Colonic mucosa (tissue), 4 donors: ENCODE results near the gene FTO. TPM values are rescaled to one million over a fixed set of nuclear protein-coding genes. Genes with fewer than 3 reads are reported as not detected.

Source experiments
- DNase-seq: peaks from one replicate; pipeline ENCODE4 v3.0.0-alpha.2; 2020
- H3K27ac ChIP-seq: fragments of 200-600 bp; one replicate; pipeline ENCODE4 v1.8.0; 2021
- H3K27me3 ChIP-seq: fragments of 200-600 bp; one replicate; pipeline ENCODE4 v1.8.0; 2021
- H3K36me3 ChIP-seq: fragments of 200-600 bp; one replicate; pipeline ENCODE4 v1.8.0; 2021
- H3K4me1 ChIP-seq: fragments of 200-600 bp; one replicate; pipeline ENCODE4 v1.8.0; 2021; ENCODE audit warnings: mild to moderate bottlenecking
- H3K4me3 ChIP-seq: fragments of 200-600 bp; one replicate; pipeline ENCODE4 v1.8.0; 2021
- H3K9ac ChIP-seq, 2 donors: one replicate each; pipeline ENCODE4 v1.7.0; 2013; ENCODE audit warnings: control low read depth in 2 of 2, low read depth in 2 of 2, low read length in 2 of 2
- H3K9me3 ChIP-seq: fragments of 200-600 bp; one replicate; pipeline ENCODE4 v1.8.0; 2021
- CTCF ChIP-seq: fragments of 200-600 bp; IDR thresholded peaks from one replicate; pipeline ENCODE4 v1.8.0; 2022; ENCODE audit warnings: antibody characterized with exemption, mild to moderate bottlenecking
- intact Hi-C: fragments of 100-400 bp; cut with DNase I; formaldehyde crosslinking; loops from one replicate; pipeline ENCODE4 v1.14.1; 2022
- total RNA-seq, 2 donors: library from RNA; stranded (reverse); fragmentation: NEBNext Ultra II Directional in 1 of 2; extraction: Animal tissue kit (Norgen Biotek cat#: 25700) in 1 of 2; gene quantifications; one replicate each; pipeline ENCODE4 v1.2.1, GENCODE V29; 2021
- donor health status: healthy.
- donor health status: DM: no; HTN: no; CAD: no.
- donor health status: DM: no; HTN: no; CAD: no.

The FTO gene
- total RNA-seq, 2 donors from 2014 or later = 38.3 to 39.2 TPM

- no peak for TF ChIP-seq CTCF
- Histone ChIP-seq H3K27me3 (no peaks in the 10 kb centered on the region), H3K36me3 (no peaks in the 10 kb centered on the region), H3K9ac (no peak overlapping the region), H3K9me3 (no peaks in the 10 kb centered on the region), H3K4me3 (no peak overlapping the region), H3K4me1 (no peaks in the 10 kb centered on the region), H3K27ac (no peak overlapping the region)
- intact Hi-C loops = no loop called here
- DNase-seq = no peak
These were observed 35.1 kb upstream of the FTO start for GRCh38 chr16:53668869-53669268.

GRCh38 chr16:53672461-53672860, 31.5 kb upstream of the FTO start:
- TF ChIP-seq CTCF = no peak
- no peak overlapping the region for H3K27ac ChIP-seq

GRCh38 chr16:53673189-53673588, 30.8 kb upstream of the FTO start:
- no peak for DNase-seq
- no peaks in the 10 kb centered on the region for H3K36me3 ChIP-seq
- intact Hi-C loops = no loop called here
- no peak for TF ChIP-seq CTCF
- no peaks in the 10 kb centered on the region for H3K27me3 ChIP-seq
- no peaks in the 10 kb centered on the region for H3K9me3 ChIP-seq
- no peak overlapping the region for H3K4me3 ChIP-seq
- H3K4me1 ChIP-seq = no peaks in the 10 kb centered on the region
- H3K27ac ChIP-seq = no peak overlapping the region
- H3K9ac ChIP-seq = no peak overlapping the region

More at GRCh38 chr16:53672461-53672860, 31.5 kb upstream of the FTO start:
- intact Hi-C loops = no loop called here
- no peaks in the 10 kb centered on the region for H3K36me3 ChIP-seq
- H3K4me1 ChIP-seq = no peaks in the 10 kb centered on the region
- H3K4me3 ChIP-seq = no peak overlapping the region
- H3K27me3 ChIP-seq = no peaks in the 10 kb centered on the region
- DNase-seq = no peak
- H3K9ac ChIP-seq = no peak overlapping the region
- no peaks in the 10 kb centered on the region for H3K9me3 ChIP-seq

- Histone ChIP-seq H3K4me3 (no peak overlapping the region), H3K9me3 (no peaks in the 10 kb centered on the region), H3K4me1 (no peaks in the 10 kb centered on the region), H3K9ac (no peak overlapping the region), H3K27ac (no peak overlapping the region), H3K27me3 (no peaks in the 10 kb centered on the region), H3K36me3 (no peaks in the 10 kb centered on the region)
- intact Hi-C loops = no loop called here
- DNase-seq = no peak
- TF ChIP-seq CTCF = no peak
These were observed 25.8 kb upstream of the FTO start for GRCh38 chr16:53678155-53678554.

GRCh38 chr16:53678756-53679343, 25.1 kb upstream of the FTO start:
- no peak for DNase-seq
- no peak for TF ChIP-seq CTCF
- no peaks in the 10 kb centered on the region for H3K4me1 ChIP-seq
- H3K4me3 ChIP-seq = no peak overlapping the region
- intact Hi-C loops = no loop called here
- no peaks in the 10 kb centered on the region for H3K36me3 ChIP-seq
- H3K9ac ChIP-seq = no peak overlapping the region
- no peaks in the 10 kb centered on the region for H3K9me3 ChIP-seq
- H3K27ac ChIP-seq = no peak overlapping the region
- no peaks in the 10 kb centered on the region for H3K27me3 ChIP-seq
